GM21515 (cell line): ENCODE data around the gene ZNF883.
"Not testable (repeated sequence)": the region's sequence is repeated elsewhere in the genome, so short reads cannot be mapped to it uniquely, and the experiment has no call there.

Source experiments
- ATAC-seq: cut with Tn5 transposase; IDR thresholded peaks from one replicate; pipeline ENCODE4 v1.9.1; 2021; ENCODE audit not compliant: unreplicated experiment

ZNF883 gene

GRCh38 chr9:113011911-113012381 is at the start of gene ZNF883:
Gene ZNF883, minus strand, starts transcription at chr9:113012192.
- no peak for ATAC-seq

GRCh38 chr9:113061072-113061850 is 49.3 kb upstream of the ZNF883 start:
- not testable (repeated sequence) for ATAC-seq

DNA sequence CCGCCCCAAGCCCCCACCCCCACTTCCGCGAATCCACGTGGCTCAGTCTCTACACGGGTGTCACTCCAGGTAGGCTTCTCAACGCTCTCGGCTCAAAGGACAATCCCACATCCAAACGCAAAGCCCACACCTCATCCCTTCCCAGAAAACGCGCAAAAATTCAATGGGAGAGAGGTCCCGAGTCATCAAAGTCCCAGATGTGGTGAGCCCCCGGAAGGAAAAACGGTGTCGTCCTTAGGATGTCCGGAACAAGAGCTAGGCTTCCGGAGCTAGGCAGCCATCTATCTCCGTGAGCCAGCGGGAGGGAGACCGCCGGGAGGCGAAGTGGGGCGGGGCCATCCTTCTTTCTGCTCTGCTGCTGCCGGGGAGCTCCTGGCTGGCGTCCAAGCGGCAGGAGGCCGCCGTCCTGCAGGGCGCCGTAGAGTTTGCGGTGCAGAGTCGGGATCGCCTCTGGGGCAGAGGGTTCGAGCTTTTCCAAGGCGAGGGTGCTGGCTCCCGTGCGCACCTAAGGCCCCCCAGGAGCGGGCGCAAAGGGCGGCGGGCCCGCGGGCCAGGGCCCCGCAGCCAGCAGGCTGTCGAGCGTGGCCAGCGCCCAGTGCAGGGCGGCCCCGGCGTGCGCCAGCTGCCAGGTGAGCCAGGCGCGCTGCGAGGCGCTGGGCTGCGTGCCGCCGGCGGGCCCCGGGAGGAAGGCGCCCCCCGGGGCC is 47.7 kb upstream of the ZNF883 start:
- not testable (repeated sequence) for ATAC-seq

DNA sequence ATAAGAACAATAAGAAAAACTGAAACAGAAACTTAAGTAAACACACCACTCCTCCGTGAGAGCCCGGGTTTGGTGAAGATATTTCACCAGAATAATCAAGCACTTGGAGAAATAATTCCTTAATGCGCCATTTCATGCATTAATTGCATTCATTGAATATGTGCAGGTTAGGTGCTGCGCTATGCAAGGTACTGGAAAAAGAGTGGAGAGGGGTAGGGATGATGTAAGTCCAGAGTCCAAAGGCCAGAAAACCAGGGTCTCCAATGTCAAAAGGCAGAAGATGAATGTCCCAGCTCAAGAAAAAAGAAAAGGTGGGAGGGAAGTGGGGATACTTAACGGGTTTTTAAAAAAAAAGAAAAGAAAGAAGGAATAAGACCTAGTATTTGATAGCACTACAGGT is 45.2 kb upstream of the ZNF883 start:
- no peak for ATAC-seq

DNA sequence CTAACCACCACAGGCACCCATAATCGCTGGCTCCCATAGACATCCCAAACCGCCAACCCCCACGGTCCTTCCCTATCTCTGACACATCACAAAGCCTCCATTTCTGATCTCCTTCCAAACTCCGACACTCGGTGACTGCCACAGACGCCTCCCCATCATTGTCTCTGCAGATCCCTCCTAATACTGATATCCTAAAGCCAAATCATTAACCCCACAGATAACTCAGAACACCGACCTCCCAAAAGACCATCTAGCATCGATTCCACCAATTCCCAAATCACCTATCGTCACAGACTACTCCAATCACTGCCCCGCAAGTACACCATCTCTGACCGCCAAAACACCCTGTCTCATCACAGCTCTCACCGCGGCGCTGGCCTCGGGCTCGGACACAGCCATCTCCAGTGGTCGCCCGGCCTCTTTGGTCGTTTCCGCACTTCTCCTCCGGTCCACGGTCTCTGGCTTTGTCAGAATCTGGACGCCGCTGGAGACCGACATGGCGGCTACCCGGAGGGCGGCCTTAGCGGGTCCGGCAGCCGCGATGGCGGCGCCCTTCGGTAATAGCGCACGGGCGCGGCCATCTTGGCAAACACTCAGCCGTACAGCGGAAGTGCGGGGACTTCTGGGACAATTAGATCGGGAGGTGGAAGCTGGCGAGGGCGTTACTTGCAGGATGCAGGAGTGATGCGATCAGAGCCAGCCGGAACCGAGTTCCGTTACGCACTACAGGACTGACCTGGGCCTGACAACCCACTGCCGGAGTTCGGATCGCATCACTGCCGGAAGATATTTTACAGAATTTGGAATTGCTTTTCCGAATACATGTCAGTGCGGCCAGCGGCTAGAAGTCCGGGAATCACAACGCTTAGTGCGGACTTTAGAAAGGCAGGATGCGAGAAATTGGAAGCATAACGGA is 44.5 kb upstream of the ZNF883 start, which contains the start of gene ZFP37:
TSS of gene ZFP37 (minus strand) at position 534 of the 916 bp plus-strand sequence. CDS start at position 498, 36 bp downstream.
- peak; percentile 97 for ATAC-seq

GRCh38 chr9:113042884-113043657 is 31.1 kb upstream of the ZNF883 start:
- ATAC-seq, result no peak

DNA sequence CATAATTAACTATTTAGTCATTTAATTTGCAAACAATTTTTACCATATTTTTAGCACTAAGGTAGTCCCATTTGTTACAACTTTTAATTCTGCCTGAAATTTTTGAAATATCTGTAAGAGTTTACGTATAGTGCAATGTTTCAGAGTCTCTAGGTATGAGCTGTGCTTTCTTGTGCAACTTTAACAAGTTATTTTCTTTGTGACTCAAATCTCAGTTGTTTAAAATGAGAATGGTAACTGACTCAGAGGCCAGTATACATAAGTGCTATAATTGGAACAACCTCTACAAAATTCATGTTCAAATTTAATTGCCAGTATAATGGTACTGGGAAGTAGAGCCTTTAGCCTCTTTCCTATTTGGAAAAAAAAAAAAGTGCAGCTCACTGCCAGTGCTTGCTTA is 14.2 kb upstream of the ZNF883 start:
- no peak for ATAC-seq

DNA sequence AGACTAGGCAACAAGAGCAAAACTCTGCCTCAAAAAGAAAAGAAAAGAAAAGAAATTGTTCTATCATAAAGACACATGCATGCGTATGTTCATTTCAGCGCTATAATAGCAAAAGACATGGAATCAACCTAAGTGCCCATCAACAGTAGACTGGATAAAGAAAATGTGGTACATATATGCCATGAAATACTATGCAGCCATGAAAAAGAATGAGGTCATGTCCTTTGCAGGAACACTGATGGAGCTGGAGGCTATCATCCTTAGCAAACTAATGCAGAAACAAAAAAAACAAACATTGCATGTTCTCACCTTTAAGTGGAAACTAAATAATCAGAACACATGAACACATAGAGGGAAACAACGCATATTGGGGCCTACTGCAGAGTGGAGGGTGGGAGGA is 6.3 kb upstream of the ZNF883 start:
- no peak for ATAC-seq

- no peak for ATAC-seq
Observed at GRCh38 chr9:113012492-113012891, 500 bp upstream of the ZNF883 start.

DNA sequence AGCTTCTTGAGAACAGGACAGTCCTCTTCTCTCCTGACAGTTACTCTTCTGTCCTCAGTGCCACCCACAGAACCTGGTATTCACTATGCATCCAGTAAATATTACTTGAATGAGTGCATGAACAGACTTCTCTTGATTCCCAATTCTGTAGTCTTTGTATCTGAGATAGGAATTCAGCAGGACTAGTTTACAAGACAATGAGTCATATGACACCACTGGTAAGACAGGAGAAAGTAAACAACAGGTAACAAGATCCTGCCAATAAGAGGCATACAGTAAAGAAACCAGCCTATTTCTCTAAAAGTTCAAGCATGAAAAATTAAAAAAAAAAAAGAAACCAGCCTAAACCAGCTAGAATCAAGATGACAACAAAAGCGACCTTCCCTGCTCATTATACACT is 6.2 kb downstream of the ZNF883 start:
- ATAC-seq, result no peak

DNA sequence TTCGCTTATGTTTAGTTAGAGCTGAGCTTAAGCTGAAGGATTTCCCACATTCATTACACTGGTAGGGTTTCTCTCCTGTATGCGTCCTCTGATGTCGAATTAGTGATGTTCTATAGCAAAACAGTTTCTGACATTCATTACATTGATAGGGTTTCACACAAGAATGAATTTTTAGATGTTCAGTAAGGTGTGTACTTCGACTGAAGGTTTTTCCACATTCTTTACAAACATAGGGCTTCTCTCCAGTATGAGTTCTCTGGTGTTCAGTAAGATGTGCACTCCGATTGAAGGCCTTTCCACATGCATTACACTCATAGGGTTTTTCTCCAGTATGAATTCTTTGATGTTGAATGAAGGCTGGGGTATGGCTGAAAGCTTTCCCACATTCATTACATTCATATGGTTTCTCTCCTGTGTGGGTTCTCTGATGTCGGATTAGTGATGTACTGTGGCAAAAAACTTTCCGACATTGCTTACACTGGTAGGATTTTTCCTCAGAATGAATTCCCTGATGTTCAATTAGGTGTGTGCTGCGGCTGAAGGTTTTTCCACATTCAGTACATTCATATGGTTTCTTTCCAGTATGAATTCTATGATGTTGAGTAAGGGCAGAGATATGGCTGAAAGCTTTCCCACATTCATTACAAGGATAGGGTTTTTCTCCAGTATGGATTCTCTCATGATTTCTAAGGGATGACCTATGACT is 14.6 kb downstream of the ZNF883 start:
- ATAC-seq, result no peak

- ATAC-seq, result no peak
Observed at GRCh38 chr9:112971415-112971814, 40.6 kb downstream of the ZNF883 start.

GRCh38 chr9:112970939-112971338 is 41.1 kb downstream of the ZNF883 start:
- ATAC-seq, result no peak

- no peak for ATAC-seq
Observed at GRCh38 chr9:112969730-112970129, 42.3 kb downstream of the ZNF883 start.

- no peak for ATAC-seq
Observed at GRCh38 chr9:112955550-112955949, 56.4 kb downstream of the ZNF883 start.

GRCh38 chr9:112945620-112946208 is 66.3 kb downstream of the ZNF883 start:
- no peak for ATAC-seq

DNA sequence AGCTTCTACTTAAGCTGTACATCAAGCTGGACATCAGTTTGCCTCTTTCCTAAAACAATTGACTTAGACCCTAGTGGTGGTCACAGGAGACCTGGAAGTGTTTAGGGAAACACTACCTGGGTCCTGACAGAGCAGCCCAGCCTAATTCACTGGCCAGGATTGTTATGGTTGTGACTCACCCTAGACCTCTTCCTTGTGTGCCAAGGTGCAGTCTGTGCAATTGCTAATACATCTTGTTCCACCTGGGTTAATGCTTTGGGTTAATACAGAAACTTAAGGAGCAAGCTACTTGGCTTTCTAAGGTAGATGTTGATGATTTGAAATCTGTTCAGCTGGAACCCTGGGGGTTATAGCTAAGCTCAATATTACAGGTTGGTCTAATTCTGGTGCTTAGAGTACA is 72.6 kb downstream of the ZNF883 start:
- ATAC-seq, result no peak

DNA sequence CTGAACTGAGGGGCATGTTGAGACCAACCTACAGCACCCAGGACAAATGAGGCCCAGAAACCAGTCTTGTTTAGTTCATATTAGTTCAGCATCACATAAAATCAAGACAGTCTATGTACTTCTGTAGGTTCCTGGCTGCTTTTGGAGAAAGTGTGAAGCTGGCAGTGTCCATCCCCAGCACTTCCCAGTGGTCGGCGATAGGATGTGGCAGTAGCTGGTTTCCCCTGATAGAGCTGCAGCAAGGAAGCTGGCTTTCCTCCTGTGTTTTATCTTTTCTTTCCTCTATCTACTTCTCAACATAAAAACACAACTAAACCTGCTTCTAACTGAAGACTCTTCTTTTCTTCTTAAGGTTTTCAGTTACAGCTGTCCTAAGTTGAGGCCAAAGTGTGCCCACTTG is 78.3 kb downstream of the ZNF883 start:
- ATAC-seq, result no peak

DNA sequence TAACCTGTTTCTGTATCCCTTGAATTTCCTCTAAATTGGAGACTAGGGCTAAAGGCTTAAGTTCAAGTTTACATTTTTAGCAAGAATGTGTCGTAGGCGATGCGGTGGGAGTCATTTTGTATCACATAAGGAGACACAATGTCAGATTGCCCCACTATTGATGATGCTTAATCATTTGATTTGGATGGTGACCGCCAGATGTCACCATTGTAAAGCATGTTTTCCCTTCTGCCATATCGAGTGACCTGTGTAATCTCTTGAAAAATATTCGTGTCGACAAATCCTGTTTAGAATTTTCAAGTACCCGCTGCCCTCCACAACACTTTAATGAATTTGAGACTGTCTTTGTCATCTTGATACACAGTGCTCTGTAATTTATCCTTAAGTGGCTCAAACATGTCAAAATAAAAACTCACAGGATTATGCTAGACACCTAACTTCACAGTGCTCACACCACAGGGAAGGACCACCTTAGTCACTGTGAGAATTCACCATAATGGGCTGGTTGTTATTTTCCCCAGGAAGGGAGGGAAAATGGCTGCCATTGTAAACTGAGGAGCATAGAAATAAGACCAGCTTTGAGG is 86.8 kb downstream of the ZNF883 start:
- no peak for ATAC-seq
